HepG2 (cell line): Measurements from ENCODE around the gene PLEKHG5. TPM values are rescaled to one million over a fixed set of nuclear protein-coding genes. Genes with fewer than 3 reads are reported as not detected.

Experiments used
- ATAC-seq: fragments of 200-7000 bp; cut with Tn5 transposase; 3 replicates; pipeline ENCODE4 v1.9.1; 2020; ENCODE audit warnings: mild to moderate bottlenecking, moderate library complexity
- BruUV-seq: library from RNA; stranded (reverse); fragments of 400-500 nt; replicated peaks from 2 replicates; lab custom pipeline; 2021; lab: Mats Ljungman, UMichigan
- CTCF ChIA-PET: fragments of 300-600 bp; formaldehyde crosslinking; extraction: SDS; loops from one replicate; lab custom pipeline; 2021; ENCODE audit warnings: low total read pairs, inconsistent platforms, low intra/inter-chr PET ratio; lab: Yijun Ruan, JAX
- POLR2A ChIA-PET: fragments of 350-600 bp; sonication (Branson Sonifier 250); formaldehyde crosslinking; loops from one replicate; lab custom pipeline; 2020; ENCODE audit warnings: antibody characterized with exemption, inconsistent platforms; lab: Yijun Ruan, JAX
- DNase-seq: peaks from one replicate; pipeline ENCODE4 v3.0.0-alpha.2; 2015; ENCODE audit warnings: low spot score
- FAIRE-seq: peaks from 3 replicates; lab custom pipeline; 2011; peaks lifted over from hg19 to GRCh38; lab: Jason Lieb, UNC
- H2AFZ ChIP-seq: one replicate; pipeline ENCODE4 v1.6.1; 2011; ENCODE audit warnings: low read length, inconsistent platforms
- H3K27ac ChIP-seq: fragments of 300-600 bp; 3 replicates; pipeline ENCODE4 v1.8.0; 2011; ENCODE audit warnings: mixed run types, mild to moderate bottlenecking, mixed read lengths, low read length, inconsistent platforms; ENCODE audit not compliant: insufficient read depth; ENCODE audit errors: extremely low read length
- H3K27me3 ChIP-seq, 2 experiments: fragments of 200-600 bp in 1 of 2; 2 replicates in 1 of 2; 3 replicates in 1 of 2; pipeline versions ENCODE4 v1.6.0 to v1.8.0; 2011; ENCODE audit warnings: low read length in 2 of 2, mild to moderate bottlenecking in 2 of 2, moderate library complexity in 2 of 2, inconsistent platforms in 1 of 2; ENCODE audit not compliant: insufficient read depth in 2 of 2, control insufficient read depth in 1 of 2
- H3K36me3 ChIP-seq, 2 experiments: fragments of 200-600 bp in 1 of 2; replicated peaks in 1 of 2; 2 replicates in 1 of 2; 3 replicates in 1 of 2; pipeline versions ENCODE4 v1.5.1 to v1.8.0; 2011; ENCODE audit warnings: low read length in 2 of 2, inconsistent platforms in 1 of 2; ENCODE audit not compliant: insufficient read depth in 2 of 2, control insufficient read depth in 1 of 2
- H3K4me1 ChIP-seq: 2 replicates; pipeline ENCODE4 v1.5.1; 2012; ENCODE audit warnings: low read length, inconsistent platforms; ENCODE audit not compliant: insufficient read depth
- H3K4me2 ChIP-seq: 2 replicates; pipeline ENCODE4 v1.6.0; 2011; ENCODE audit warnings: low read depth, low read length, inconsistent platforms
- H3K4me3 ChIP-seq, 3 experiments: fragments of 200-600 bp in 1 of 3; sonication (generic), shearing (Covaris generic) in 1 of 3; replicated peaks in 1 of 3; 2 replicates each; pipeline ENCODE4 v1.5.1; 2011 to 2016; ENCODE audit warnings: low read length in 3 of 3, inconsistent platforms in 2 of 3, low read depth in 2 of 3, mild to moderate bottlenecking in 2 of 3, control low read depth in 1 of 3, mixed read lengths in 1 of 3; ENCODE audit not compliant: insufficient read depth in 1 of 3
- H3K79me2 ChIP-seq: one replicate; pipeline ENCODE4 v1.6.1; 2011; ENCODE audit warnings: low read length, inconsistent platforms; ENCODE audit not compliant: insufficient read depth
- H3K9ac ChIP-seq: 2 replicates; pipeline ENCODE4 v1.6.0; 2011; ENCODE audit warnings: mild to moderate bottlenecking, low read depth, low read length, inconsistent platforms; ENCODE audit not compliant: insufficient read depth
- H3K9me3 ChIP-seq: 2 replicates; pipeline ENCODE4 v1.5.1; 2012; ENCODE audit warnings: mild to moderate bottlenecking, low read length
- H4K20me1 ChIP-seq: 2 replicates; pipeline ENCODE4 v1.6.0; 2011; ENCODE audit warnings: inconsistent platforms, mild to moderate bottlenecking, low read length, moderate library complexity; ENCODE audit not compliant: insufficient read depth
- DR1 ChIP-seq: sonication (generic); formaldehyde crosslinking; IDR thresholded peaks from 2 replicates; pipeline ENCODE4 v1.8.0; 2021; ENCODE audit warnings: mild to moderate bottlenecking, missing genetic modification reagents, inconsistent platforms
- ELF3 ChIP-seq: IDR thresholded peaks from 2 replicates; pipeline ENCODE4 v1.6.1; 2016; ENCODE audit warnings: missing genetic modification reagents, missing compliant biosample characterization
- HNRNPUL1 ChIP-seq: fragments of 200-400 bp; formaldehyde crosslinking; IDR thresholded peaks from 2 replicates; pipeline ENCODE4 v1.6.1; 2017; ENCODE audit warnings: low read depth, mild to moderate bottlenecking, low read length, moderate library complexity
- IRF9 ChIP-seq: sonication (generic); formaldehyde crosslinking; IDR thresholded peaks from 2 replicates; pipeline ENCODE4 v1.8.0; 2022; ENCODE audit warnings: missing genetic modification reagents, mild to moderate bottlenecking, borderline replicate concordance
- NFKB2 ChIP-seq: sonication (generic); formaldehyde crosslinking; IDR thresholded peaks from 2 replicates; pipeline ENCODE4 v1.4.0; 2020; ENCODE audit warnings: missing genetic modification reagents, borderline replicate concordance
- NR1H2 ChIP-seq: sonication (generic); formaldehyde crosslinking; IDR thresholded peaks from 2 replicates; pipeline ENCODE4 v1.8.1; 2022; ENCODE audit warnings: low read depth, missing genetic modification reagents, borderline replicate concordance
- RARG ChIP-seq: sonication (generic); formaldehyde crosslinking; IDR thresholded peaks from 2 replicates; pipeline ENCODE4 v1.4.0; 2020; ENCODE audit warnings: low read depth, mild to moderate bottlenecking, missing genetic modification reagents
- RXRA ChIP-seq: sonication (generic); formaldehyde crosslinking; IDR thresholded peaks from 2 replicates; pipeline ENCODE4 v1.5.1; 2020; ENCODE audit warnings: missing genetic modification reagents
- TCF12 ChIP-seq, 2 experiments: fragments of 450-650 bp in 1 of 2; sonication (generic) in 1 of 2; formaldehyde crosslinking in 1 of 2; IDR thresholded peaks; 2 replicates each; pipeline versions ENCODE4 v1.6.1 to v1.8.0; 2017 to 2022; ENCODE audit warnings: antibody characterized with exemption in 1 of 2, mild to moderate bottlenecking in 1 of 2, missing genetic modification reagents in 1 of 2, moderate library complexity in 1 of 2
- TEAD2 ChIP-seq: sonication (generic); formaldehyde crosslinking; IDR thresholded peaks from 2 replicates; pipeline ENCODE4 v1.9.0; 2021; ENCODE audit warnings: missing genetic modification reagents
- U2AF2 ChIP-seq: fragments of 200-400 bp; formaldehyde crosslinking; IDR thresholded peaks from 2 replicates; pipeline ENCODE4 v1.6.1; 2017; ENCODE audit warnings: low read depth, mild to moderate bottlenecking, low read length
- ZNF24 ChIP-seq: fragments of 450-650 bp; IDR thresholded peaks from 2 replicates; pipeline ENCODE4 v1.6.1; 2017; ENCODE audit warnings: antibody characterized with exemption, mild to moderate bottlenecking
- ZNF343 ChIP-seq: sonication (generic); formaldehyde crosslinking; IDR thresholded peaks from 2 replicates; pipeline ENCODE4 v1.4.0; 2020; ENCODE audit warnings: mild to moderate bottlenecking, missing genetic modification reagents
- ZNF792 ChIP-seq: IDR thresholded peaks from 2 replicates; pipeline ENCODE4 v1.6.1; 2016
- ZSCAN20 ChIP-seq: sonication (generic); formaldehyde crosslinking; IDR thresholded peaks from 2 replicates; pipeline ENCODE4 v1.4.0; 2020; ENCODE audit warnings: missing genetic modification reagents, mild to moderate bottlenecking, borderline replicate concordance
- ZSCAN25 ChIP-seq: sonication (generic); formaldehyde crosslinking; IDR thresholded peaks from 2 replicates; pipeline ENCODE4 v1.8.0; 2022; ENCODE audit warnings: mild to moderate bottlenecking, missing genetic modification reagents
- WGBS: methylation state at CpG from one replicate; pipeline ENCODE4 v1.1.6; 2017; ENCODE audit warnings: low lambda C conversion rate; 5-methylcytosine and 5-hydroxymethylcytosine counted together
- in situ Hi-C: cut with HindIII; loops from 2 replicates; pipeline ENCODE4 v1.10.0; 2017; ENCODE audit warnings: low pct_unique_long_range_greater_than_20kb; ENCODE audit not compliant: extremely low pct_ligation_motif_present
- intact Hi-C: fragments of 100-400 bp; cut with micrococcal nuclease; formaldehyde crosslinking; loops from one replicate; pipeline ENCODE4 v1.10.0; 2022; ENCODE audit not compliant: unreplicated experiment
- polyA plus RNA-seq, 8 experiments: library from polyadenylated mRNA; depleted of rRNA in 3 of 8; stranded (reverse) in 7 of 8; unstranded in 1 of 8; fragments of >200 nt; fragmentation: Illumina TruSeq in 4 of 8; extraction: Trizol in 4 of 8; gene quantifications; 2 replicates each; pipeline versions ENCODE4 v1.2.1 to v1.2.3, GENCODE V29; 2011 to 2016; ENCODE audit warnings: low read depth in 4 of 8, missing spikeins in 1 of 8, mixed read lengths in 1 of 8; ENCODE audit not compliant: insufficient read depth in 1 of 8
- total RNA-seq, 5 experiments: library from RNA; depleted of rRNA; stranded (reverse); fragments of >200 nt; fragmentation: Illumina TruSeq; extraction: Trizol; gene quantifications; 2 replicates each; pipeline ENCODE4 v1.2.3, GENCODE V29; 2016; ENCODE audit warnings: low read depth in 1 of 5
- TF ChIP-seq, protein P1 (sequence below): sonication (generic); formaldehyde crosslinking; IDR thresholded peaks from 2 replicates; pipeline ENCODE4 v1.8.1; 2022; ENCODE audit warnings: low read depth, mild to moderate bottlenecking, missing genetic modification reagents
- TF ChIP-seq, protein P2 (sequence below): sonication (generic); formaldehyde crosslinking; IDR thresholded peaks from 2 replicates; pipeline ENCODE4 v1.4.0; 2020; ENCODE audit warnings: missing genetic modification reagents, borderline replicate concordance

PLEKHG5 gene
- total and polyA plus RNA-seq, 2 of the 13 experiments (the other 11 are each of a cell fraction or from before 2014, with no cell fraction given): 1.9 to 3.5 TPM

DNA sequence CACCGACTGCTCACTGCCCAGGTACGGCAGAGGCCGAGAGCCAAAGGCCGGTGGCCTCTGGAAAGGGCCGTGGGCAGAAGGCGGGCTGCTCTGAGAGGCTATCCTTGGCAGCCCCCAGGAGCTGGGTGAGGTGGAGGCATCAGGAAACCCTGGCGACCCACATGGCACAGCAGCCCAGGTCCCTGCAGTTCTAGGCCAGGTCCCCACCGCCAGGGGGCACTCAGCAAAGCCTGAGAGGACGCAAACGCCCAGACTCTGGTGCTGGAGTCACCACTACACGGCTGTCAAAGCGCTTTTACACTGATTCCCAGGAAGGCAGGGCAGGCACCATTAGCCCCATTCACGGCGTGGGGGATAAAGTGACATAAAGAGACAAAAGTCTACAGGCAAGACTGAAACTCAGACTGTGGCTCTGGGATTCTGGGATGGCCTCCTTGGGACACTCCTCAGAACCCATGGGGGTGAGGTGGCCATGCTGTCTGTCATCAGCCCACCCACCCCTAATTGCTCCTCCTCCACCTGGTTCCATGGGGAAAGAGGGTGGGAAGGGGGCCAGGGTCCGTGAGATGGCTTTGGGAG lies 4.9 kb downstream of the PLEKHG5 start:
- ChIA-PET CTCF (interaction anchor here (0.7 to 2.0 kb wide), 3 partner anchors 9 to 160 kb away, joined by 3 to 24 read pairs (median 3); no protein-coding TSS in a partner anchor), POLR2A (interaction anchor here (0.9 kb wide), 1 partner anchor 280 kb away, joined by 3 read pairs; the partner anchor contains the start of gene RNF207)
- Histone ChIP-seq H3K79me2 (no peaks in the 10 kb centered on the region), H3K27ac (no peak overlapping the region), H3K27me3 (peaks cover 0 to 3% of the 10 kb centered on the region in 2 experiments; a peak in 1 of 5 replicates), H4K20me1 (no peaks in the 10 kb centered on the region), H3K36me3 (no peaks in the 10 kb centered on the region), H3K4me2 (peak overlapping the region; percentile 47), H2AFZ (no peak overlapping the region), H3K9ac (no peak overlapping the region), H3K9me3 (no peaks in the 10 kb centered on the region), H3K4me3 (peak overlapping the region in 1 of 3 experiments; percentile 50; a peak in 1 of 6 replicates), H3K4me1 (peaks cover 45% of the 10 kb centered on the region)
- ATAC-seq: peak; percentile 76
- peak; percentile 62 for FAIRE-seq
- intact Hi-C loops: loop anchor here (1.0 to 5.0 kb wide), 2 partner anchors 37 to 161 kb away; no protein-coding TSS in a partner anchor
- peak; percentile 76 for DNase-seq
- in situ Hi-C loops: loop anchor here (25.0 kb wide), 1 partner anchor 726 kb away; no protein-coding TSS in a partner anchor
- no TSS peak for BruUV-seq
- WGBS: 13% methylated on average over 9 of the region's 15 CpGs
- no peak for TF ChIP-seq HNRNPUL1
- no peak for TF ChIP-seq TCF12 (IDR thresholded peaks at IDR 0.05)
- TF ChIP-seq TCF12 (CRISPR knock-in tag; IDR thresholded peaks at IDR 0.05): no peak
- no peak for TF ChIP-seq RARG (CRISPR knock-in tag)
- no peak for TF ChIP-seq ZSCAN25 (CRISPR knock-in tag)
- TF ChIP-seq ZNF24: no peak
- TF ChIP-seq ELF3: no peak
- no peak for TF ChIP-seq ZNF792 (CRISPR knock-in tag)
- TF ChIP-seq DR1: no peak
- no peak for TF ChIP-seq TEAD2 (CRISPR knock-in tag)
- no peak for TF ChIP-seq NR1H2 (CRISPR knock-in tag)
- TF ChIP-seq, protein P1, sequence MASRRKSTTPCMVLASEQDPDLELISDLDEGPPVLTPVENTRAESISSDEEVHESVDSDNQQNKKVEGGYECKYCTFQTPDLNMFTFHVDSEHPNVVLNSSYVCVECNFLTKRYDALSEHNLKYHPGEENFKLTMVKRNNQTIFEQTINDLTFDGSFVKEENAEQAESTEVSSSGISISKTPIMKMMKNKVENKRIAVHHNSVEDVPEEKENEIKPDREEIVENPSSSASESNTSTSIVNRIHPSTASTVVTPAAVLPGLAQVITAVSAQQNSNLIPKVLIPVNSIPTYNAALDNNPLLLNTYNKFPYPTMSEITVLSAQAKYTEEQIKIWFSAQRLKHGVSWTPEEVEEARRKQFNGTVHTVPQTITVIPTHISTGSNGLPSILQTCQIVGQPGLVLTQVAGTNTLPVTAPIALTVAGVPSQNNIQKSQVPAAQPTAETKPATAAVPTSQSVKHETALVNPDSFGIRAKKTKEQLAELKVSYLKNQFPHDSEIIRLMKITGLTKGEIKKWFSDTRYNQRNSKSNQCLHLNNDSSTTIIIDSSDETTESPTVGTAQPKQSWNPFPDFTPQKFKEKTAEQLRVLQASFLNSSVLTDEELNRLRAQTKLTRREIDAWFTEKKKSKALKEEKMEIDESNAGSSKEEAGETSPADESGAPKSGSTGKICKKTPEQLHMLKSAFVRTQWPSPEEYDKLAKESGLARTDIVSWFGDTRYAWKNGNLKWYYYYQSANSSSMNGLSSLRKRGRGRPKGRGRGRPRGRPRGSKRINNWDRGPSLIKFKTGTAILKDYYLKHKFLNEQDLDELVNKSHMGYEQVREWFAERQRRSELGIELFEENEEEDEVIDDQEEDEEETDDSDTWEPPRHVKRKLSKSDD (CRISPR knock-in tag): no peak
- no peak for TF ChIP-seq ZSCAN20 (CRISPR knock-in tag)
- no peak for TF ChIP-seq U2AF2
- no peak for TF ChIP-seq IRF9 (CRISPR knock-in tag)
- TF ChIP-seq RXRA (CRISPR knock-in tag): 0 out of 2 replicates have a peak, but pooled peaks have one; percentile 37
- TF ChIP-seq ZNF343: no peak
- peak; percentile 35; the same call in 1 of the 2 replicates for TF ChIP-seq NFKB2 (CRISPR knock-in tag)
- TF ChIP-seq, protein P2, sequence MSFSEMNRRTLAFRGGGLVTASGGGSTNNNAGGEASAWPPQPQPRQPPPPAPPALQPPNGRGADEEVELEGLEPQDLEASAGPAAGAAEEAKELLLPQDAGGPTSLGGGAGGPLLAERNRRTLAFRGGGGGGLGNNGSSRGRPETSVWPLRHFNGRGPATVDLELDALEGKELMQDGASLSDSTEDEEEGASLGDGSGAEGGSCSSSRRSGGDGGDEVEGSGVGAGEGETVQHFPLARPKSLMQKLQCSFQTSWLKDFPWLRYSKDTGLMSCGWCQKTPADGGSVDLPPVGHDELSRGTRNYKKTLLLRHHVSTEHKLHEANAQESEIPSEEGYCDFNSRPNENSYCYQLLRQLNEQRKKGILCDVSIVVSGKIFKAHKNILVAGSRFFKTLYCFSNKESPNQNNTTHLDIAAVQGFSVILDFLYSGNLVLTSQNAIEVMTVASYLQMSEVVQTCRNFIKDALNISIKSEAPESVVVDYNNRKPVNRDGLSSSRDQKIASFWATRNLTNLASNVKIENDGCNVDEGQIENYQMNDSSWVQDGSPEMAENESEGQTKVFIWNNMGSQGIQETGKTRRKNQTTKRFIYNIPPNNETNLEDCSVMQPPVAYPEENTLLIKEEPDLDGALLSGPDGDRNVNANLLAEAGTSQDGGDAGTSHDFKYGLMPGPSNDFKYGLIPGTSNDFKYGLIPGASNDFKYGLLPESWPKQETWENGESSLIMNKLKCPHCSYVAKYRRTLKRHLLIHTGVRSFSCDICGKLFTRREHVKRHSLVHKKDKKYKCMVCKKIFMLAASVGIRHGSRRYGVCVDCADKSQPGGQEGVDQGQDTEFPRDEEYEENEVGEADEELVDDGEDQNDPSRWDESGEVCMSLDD (CRISPR knock-in tag): no peak
